Esophagus muscularis mucosa (tissue), 4 donors: ENCODE results near the gene FAM83F. TPM values are rescaled to one million over a fixed set of nuclear protein-coding genes. Genes with fewer than 3 reads are reported as not detected.

Experiments
- DNase-seq: peaks from one replicate; pipeline ENCODE4 v3.0.0-alpha.2; 2017; ENCODE audit errors: extremely low spot score
- H3K27ac ChIP-seq, 4 donors: fragments of 200-600 bp; sonication (generic); replicated peaks in 1 of 4; 1 replicate in 3 of 4; 2 replicates in 1 of 4; pipeline ENCODE4 v1.5.1; 2016 to 2019; ENCODE audit warnings: mild to moderate bottlenecking in 1 of 4
- H3K27me3 ChIP-seq, 4 donors: fragments of 200-600 bp; sonication (generic); one replicate each; pipeline versions ENCODE4 v1.5.1 to v1.6.0; 2016 to 2019
- H3K36me3 ChIP-seq, 4 donors: fragments of 200-600 bp; sonication (generic); one replicate each; pipeline ENCODE4 v1.5.1; 2016 to 2019
- H3K4me1 ChIP-seq, 4 donors: fragments of 200-600 bp; sonication (generic); one replicate each; pipeline ENCODE4 v1.5.1; 2016 to 2019
- H3K4me3 ChIP-seq, 4 donors: fragments of 200-600 bp; sonication (generic); 1 replicate in 2 of 4; 2 replicates in 2 of 4; pipeline ENCODE4 v1.5.1; 2016 to 2019; ENCODE audit warnings: mild to moderate bottlenecking in 4 of 4, moderate library complexity in 1 of 4
- H3K9me3 ChIP-seq, 4 donors: fragments of 200-600 bp; sonication (generic); 1 replicate in 3 of 4; 2 replicates in 1 of 4; pipeline ENCODE4 v1.5.1; 2016 to 2019
- CTCF ChIP-seq, 3 experiments: fragments of 200-600 bp in 2 of 3; fragments of 450-650 bp in 1 of 3; sonication (generic) in 2 of 3; IDR thresholded peaks; one replicate each; pipeline ENCODE4 v1.5.1; 2017 to 2019; ENCODE audit warnings: antibody characterized with exemption in 3 of 3, mild to moderate bottlenecking in 2 of 3, moderate library complexity in 1 of 3
- EP300 ChIP-seq: sonication (generic); formaldehyde crosslinking; IDR thresholded peaks from one replicate; pipeline ENCODE4 v1.6.1; 2017; ENCODE audit warnings: antibody characterized with exemption
- POLR2A ChIP-seq: fragments of 450-650 bp; IDR thresholded peaks from one replicate; pipeline ENCODE4 v1.6.1; 2017; ENCODE audit warnings: antibody characterized with exemption, moderate library complexity, mild to moderate bottlenecking, low read depth
- POLR2AphosphoS5 ChIP-seq, 2 donors: sonication (generic); formaldehyde crosslinking; IDR thresholded peaks; one replicate each; pipeline ENCODE4 v1.6.1; 2017; ENCODE audit warnings: antibody characterized with exemption in 2 of 2
- whole genome bisulfite sequencing: methylation state at CpG from one replicate; pipeline ENCODE4 v1.1.5; 2018; 5-methylcytosine and 5-hydroxymethylcytosine counted together
- intact Hi-C: fragments of 100-400 bp; cut with DNase I; formaldehyde crosslinking; loops from one replicate; pipeline ENCODE4 v1.15.1; 2023
- total RNA-seq, 4 donors: library from RNA; depleted of rRNA; stranded (reverse); fragments of >200 nt; gene quantifications; one replicate each; pipeline versions ENCODE4 v1.1.0 to v1.2.1, GENCODE V29; 2016

The FAM83F gene
- total RNA-seq, 4 donors from 2014 or later: 0.19 to 0.66 (median 0.41) TPM

DNA sequence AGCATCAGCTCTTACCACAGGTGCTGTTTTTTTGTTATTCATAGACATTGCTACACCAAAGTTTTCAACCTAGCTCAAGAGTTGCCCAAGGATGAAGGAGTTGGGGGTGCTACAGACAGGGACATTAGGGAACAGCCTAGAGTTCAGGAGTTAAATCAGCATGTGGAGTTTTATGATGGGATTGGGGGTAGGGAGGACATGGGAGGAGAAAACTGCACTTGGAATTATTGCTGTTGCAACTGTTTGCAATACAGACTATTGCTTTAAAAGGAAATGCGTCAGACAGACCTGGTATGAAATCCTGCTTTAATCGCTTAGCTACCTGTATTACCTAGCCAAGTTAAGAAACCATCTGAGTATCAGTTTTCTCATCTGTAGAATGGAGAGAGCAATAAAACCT is 28.3 kb upstream of the FAM83F start:
- no peaks in the 10 kb centered on the region for H3K36me3 ChIP-seq
- H3K27me3 ChIP-seq: peaks cover 0 to 43% (median 0%) of the 10 kb centered on the region in 4 donors
- no peak for DNase-seq
- intact Hi-C loops: no loop called here
- no peak overlapping the region for H3K4me3 ChIP-seq
- no peak overlapping the region for H3K27ac ChIP-seq
- WGBS: 93% methylated on average over 2 of the region's 2 CpGs
- TF ChIP-seq POLR2AphosphoS5 (IDR thresholded peaks at IDR 0.05) (no peak), CTCF (IDR thresholded peaks at IDR 0.05) (no peak), POLR2A (no peak), EP300 (no peak)
- peaks cover 12 to 23% (median 18%) of the 10 kb centered on the region in 4 donors for H3K4me1 ChIP-seq
- no peaks in the 10 kb centered on the region for H3K9me3 ChIP-seq

GRCh38 chr22:39967103-39967829 is 27.5 kb upstream of the FAM83F start:
- intact Hi-C loops: no loop called here
- Histone ChIP-seq H3K4me1 (peaks cover 12 to 23% (median 18%) of the 10 kb centered on the region in 4 donors), H3K4me3 (no peak overlapping the region), H3K9me3 (no peaks in the 10 kb centered on the region), H3K27ac (no peak overlapping the region), H3K36me3 (no peaks in the 10 kb centered on the region), H3K27me3 (peaks cover 0 to 51% (median 0%) of the 10 kb centered on the region in 4 donors)
- no peak for DNase-seq
- WGBS: 81% methylated on average over 9 of the region's 9 CpGs
- no peak for TF ChIP-seq CTCF (IDR thresholded peaks at IDR 0.05)
- no peak for TF ChIP-seq EP300
- TF ChIP-seq POLR2AphosphoS5 (IDR thresholded peaks at IDR 0.05): no peak
- TF ChIP-seq POLR2A: no peak

- peaks cover 12 to 23% (median 18%) of the 10 kb centered on the region in 4 donors for H3K4me1 ChIP-seq
- peak; percentile 20 to 38 for TF ChIP-seq POLR2AphosphoS5 (IDR thresholded peaks at IDR 0.05)
- TF ChIP-seq POLR2A: no peak
- no peak for TF ChIP-seq EP300
- TF ChIP-seq CTCF (IDR thresholded peaks at IDR 0.05): no peak
- H3K27ac ChIP-seq: peak overlapping the region in 3 of 4 donors; percentile 19 to 62 (median 34)
- 50% methylated on average over 19 of the region's 20 CpGs for WGBS
- no peaks in the 10 kb centered on the region for H3K9me3 ChIP-seq
- H3K4me3 ChIP-seq: no peak overlapping the region
- intact Hi-C loops: no loop called here
- H3K36me3 ChIP-seq: no peaks in the 10 kb centered on the region
- DNase-seq: no peak
- H3K27me3 ChIP-seq: peaks cover 0 to 61% (median 0%) of the 10 kb centered on the region in 4 donors
Measured at GRCh38 chr22:39967996-39968972, 26.5 kb upstream of the FAM83F start.

DNA sequence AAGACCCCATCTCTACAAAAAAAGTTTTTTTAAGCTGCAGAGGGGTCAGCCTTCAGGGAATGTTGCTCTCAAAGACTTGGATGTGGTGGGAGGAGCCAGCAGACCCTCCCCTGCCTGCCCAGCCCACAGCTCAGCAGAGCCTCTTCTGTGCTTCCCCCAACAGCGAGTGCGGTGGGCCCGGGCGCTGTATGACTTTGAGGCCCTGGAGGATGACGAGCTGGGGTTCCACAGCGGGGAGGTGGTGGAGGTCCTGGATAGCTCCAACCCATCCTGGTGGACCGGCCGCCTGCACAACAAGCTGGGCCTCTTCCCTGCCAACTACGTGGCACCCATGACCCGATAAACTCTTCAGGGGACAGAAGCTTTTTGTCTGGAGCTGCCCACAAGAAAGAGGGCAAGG is 24.0 kb upstream of the FAM83F start:
- no peak for DNase-seq
- H3K27me3 ChIP-seq: peaks cover 0 to 74% (median 0%) of the 10 kb centered on the region in 4 donors
- peaks cover 12 to 23% (median 19%) of the 10 kb centered on the region in 4 donors for H3K4me1 ChIP-seq
- TF ChIP-seq CTCF (IDR thresholded peaks at IDR 0.05) (no peak), POLR2A (no peak), EP300 (no peak), POLR2AphosphoS5 (IDR thresholded peaks at IDR 0.05) (no peak)
- no peaks in the 10 kb centered on the region for H3K9me3 ChIP-seq
- intact Hi-C loops: no loop called here
- no peak overlapping the region for H3K27ac ChIP-seq
- H3K36me3 ChIP-seq: no peaks in the 10 kb centered on the region
- no peak overlapping the region for H3K4me3 ChIP-seq
- WGBS: 86% methylated on average over 4 of the region's 10 CpGs
